KMS-11 (cell line): ENCODE data around the gene DHX34.

ENCODE experiments used
- H2AFZ ChIP-seq: fragments of 200-600 bp; sonication (generic); 2 replicates; pipeline ENCODE4 v1.6.1; 2016; ENCODE audit warnings: antibody characterized with exemption, mixed run types, low read depth
- H3K27ac ChIP-seq: fragments of 200-600 bp; sonication (generic); 2 replicates; pipeline ENCODE4 v1.6.1; 2016; ENCODE audit warnings: mild to moderate bottlenecking, mixed run types
- H3K27me3 ChIP-seq: fragments of 200-600 bp; sonication (generic); 2 replicates; pipeline ENCODE4 v1.6.1; 2017; ENCODE audit warnings: mild to moderate bottlenecking, low read depth, mixed run types, moderate library complexity; ENCODE audit not compliant: insufficient read depth
- H3K36me3 ChIP-seq: fragments of 200-600 bp; sonication (generic); 2 replicates; pipeline ENCODE4 v1.6.1; 2017; ENCODE audit warnings: mild to moderate bottlenecking, mixed run types; ENCODE audit not compliant: insufficient read depth
- H3K4me1 ChIP-seq: fragments of 200-600 bp; sonication (generic); 2 replicates; pipeline ENCODE4 v1.6.1; 2016; ENCODE audit warnings: mild to moderate bottlenecking, low read depth, mixed run types; ENCODE audit not compliant: poor library complexity, severe bottlenecking
- H3K4me2 ChIP-seq: fragments of 200-600 bp; sonication (generic); 2 replicates; pipeline ENCODE4 v1.7.0; 2016; ENCODE audit warnings: mild to moderate bottlenecking, mixed run types
- H3K4me3 ChIP-seq: fragments of 200-600 bp; sonication (generic); IDR thresholded peaks from 2 replicates; pipeline ENCODE4 v1.6.1; 2017; ENCODE audit warnings: low read depth, low read length, mixed read lengths; ENCODE audit not compliant: insufficient read depth
- H3K79me2 ChIP-seq: fragments of 200-600 bp; sonication (generic); 2 replicates; pipeline ENCODE4 v1.6.1; 2016; ENCODE audit warnings: low read depth, mixed run types; ENCODE audit not compliant: insufficient read depth
- H3K9ac ChIP-seq: fragments of 200-600 bp; sonication (generic); 2 replicates; pipeline ENCODE4 v1.6.1; 2016; ENCODE audit warnings: mild to moderate bottlenecking, mixed run types
- H4K20me1 ChIP-seq: fragments of 200-600 bp; sonication (generic); 2 replicates; pipeline ENCODE4 v1.6.1; 2016; ENCODE audit warnings: mild to moderate bottlenecking, mixed run types; ENCODE audit not compliant: insufficient read depth
- TF ChIP-seq, protein P1 (sequence below): fragments of 200-600 bp; sonication (generic); conservative IDR thresholded peaks from 2 replicates; pipeline ENCODE4 v1.6.1; 2017; ENCODE audit warnings: low read depth, mild to moderate bottlenecking, antibody characterized with exemption, low read length, moderate library complexity, mixed read lengths

DHX34 gene

DNA sequence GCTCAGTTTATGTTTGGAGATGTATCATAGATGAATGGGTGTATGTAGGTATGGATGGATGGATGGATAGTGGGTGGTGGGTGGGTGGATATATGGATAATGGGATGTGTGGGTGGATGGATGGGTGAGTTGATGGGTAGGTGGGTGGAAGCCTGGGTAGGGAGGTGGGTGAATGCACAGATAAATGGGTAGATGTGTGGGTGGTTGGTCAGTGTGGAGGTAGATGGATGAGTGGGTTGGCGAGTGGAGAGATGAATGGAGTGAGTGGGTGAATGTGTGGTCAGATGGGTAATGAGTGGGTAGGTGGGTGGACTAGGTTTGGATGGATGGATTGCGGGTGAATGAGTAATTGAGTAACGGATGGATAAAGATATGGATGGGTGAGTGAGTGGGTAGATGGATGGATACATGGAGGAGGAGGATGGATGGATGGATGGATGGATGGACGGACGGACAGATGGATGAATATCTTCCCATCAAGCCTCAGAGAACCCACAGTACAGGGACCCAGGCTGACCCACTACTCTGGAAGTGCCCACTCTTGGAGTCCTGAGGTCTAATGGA, 56.8 kb downstream of the DHX34 start:
- TF ChIP-seq, protein P1, sequence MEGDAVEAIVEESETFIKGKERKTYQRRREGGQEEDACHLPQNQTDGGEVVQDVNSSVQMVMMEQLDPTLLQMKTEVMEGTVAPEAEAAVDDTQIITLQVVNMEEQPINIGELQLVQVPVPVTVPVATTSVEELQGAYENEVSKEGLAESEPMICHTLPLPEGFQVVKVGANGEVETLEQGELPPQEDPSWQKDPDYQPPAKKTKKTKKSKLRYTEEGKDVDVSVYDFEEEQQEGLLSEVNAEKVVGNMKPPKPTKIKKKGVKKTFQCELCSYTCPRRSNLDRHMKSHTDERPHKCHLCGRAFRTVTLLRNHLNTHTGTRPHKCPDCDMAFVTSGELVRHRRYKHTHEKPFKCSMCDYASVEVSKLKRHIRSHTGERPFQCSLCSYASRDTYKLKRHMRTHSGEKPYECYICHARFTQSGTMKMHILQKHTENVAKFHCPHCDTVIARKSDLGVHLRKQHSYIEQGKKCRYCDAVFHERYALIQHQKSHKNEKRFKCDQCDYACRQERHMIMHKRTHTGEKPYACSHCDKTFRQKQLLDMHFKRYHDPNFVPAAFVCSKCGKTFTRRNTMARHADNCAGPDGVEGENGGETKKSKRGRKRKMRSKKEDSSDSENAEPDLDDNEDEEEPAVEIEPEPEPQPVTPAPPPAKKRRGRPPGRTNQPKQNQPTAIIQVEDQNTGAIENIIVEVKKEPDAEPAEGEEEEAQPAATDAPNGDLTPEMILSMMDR = no peak
- no peak overlapping the region for H3K27ac ChIP-seq
- H3K9ac ChIP-seq = no peak overlapping the region

DNA sequence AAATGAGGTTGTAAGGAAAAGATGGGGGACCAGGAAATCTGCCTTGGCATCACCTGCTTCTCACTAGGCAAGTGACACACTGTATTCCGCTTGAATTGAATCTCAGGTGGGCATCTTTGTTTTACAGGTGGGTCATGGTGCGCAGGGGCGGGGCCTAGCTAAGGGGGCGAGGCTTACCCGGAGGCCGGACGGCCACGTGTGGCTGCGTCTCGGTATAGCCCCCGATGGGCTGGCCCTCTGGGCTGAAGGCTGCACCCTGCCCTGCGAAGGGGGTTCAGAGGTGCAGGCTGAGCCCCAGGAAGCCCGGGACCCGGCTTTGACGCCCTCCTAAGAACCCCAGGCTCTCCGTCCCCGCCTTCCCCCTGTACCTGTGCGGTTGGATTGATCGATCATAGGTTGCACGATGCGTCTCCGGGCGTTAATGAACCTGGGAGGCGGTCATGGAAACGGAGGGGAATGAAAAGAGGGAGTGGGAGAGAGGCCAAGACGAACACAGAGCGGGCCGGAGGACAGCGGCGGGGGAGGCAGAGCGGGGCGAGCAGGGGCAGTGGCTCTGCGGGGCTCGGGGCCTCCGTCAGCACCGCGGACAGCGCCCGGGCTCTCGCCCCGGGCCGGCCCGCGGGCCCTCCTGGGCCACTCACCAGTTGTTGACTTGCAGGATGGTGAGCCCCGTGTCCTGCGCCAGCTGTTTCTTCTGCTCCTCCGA, 57.7 kb downstream of the DHX34 start:
- TF ChIP-seq, protein P1 = no peak
- no peak overlapping the region for H3K27ac ChIP-seq
- H4K20me1 ChIP-seq = no peaks in the 10 kb centered on the region
- H3K27me3 ChIP-seq = peaks cover 100% of the 10 kb centered on the region
- H3K4me1 ChIP-seq = no peaks in the 10 kb centered on the region
- no peak overlapping the region for H3K4me2 ChIP-seq
- no peaks in the 10 kb centered on the region for H3K79me2 ChIP-seq
- no peak overlapping the region for H2AFZ ChIP-seq
- no peak overlapping the region for H3K9ac ChIP-seq
- H3K36me3 ChIP-seq = no peaks in the 10 kb centered on the region
- no peak overlapping the region for H3K4me3 ChIP-seq

More for the DNA sequence above, 56.8 kb downstream of the DHX34 start:
- H4K20me1 ChIP-seq = no peaks in the 10 kb centered on the region
- H2AFZ ChIP-seq = no peak overlapping the region
- no peak overlapping the region for H3K4me2 ChIP-seq
- peaks cover 100% of the 10 kb centered on the region for H3K27me3 ChIP-seq
- H3K4me3 ChIP-seq = no peak overlapping the region
- no peaks in the 10 kb centered on the region for H3K79me2 ChIP-seq
- H3K4me1 ChIP-seq = no peaks in the 10 kb centered on the region
- H3K36me3 ChIP-seq = no peaks in the 10 kb centered on the region

DNA sequence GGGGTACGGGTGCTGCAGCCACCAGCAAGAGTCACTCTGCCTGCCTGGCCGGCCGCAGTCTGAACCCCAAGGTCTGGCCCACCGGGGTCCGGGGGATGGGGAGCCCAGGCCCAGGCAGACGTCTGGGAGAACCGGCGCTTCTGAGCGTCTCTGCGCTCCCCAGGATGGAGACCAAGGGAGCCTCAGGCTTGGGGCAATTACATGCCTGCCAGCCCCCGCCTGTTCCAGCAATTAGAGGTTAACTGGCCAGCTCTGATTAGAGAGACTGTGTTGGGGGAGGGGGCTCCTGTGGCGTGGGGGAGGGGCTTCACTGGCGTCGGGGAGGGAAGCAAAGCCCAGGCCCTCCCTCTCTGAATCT, 58.3 kb downstream of the DHX34 start:
- TF ChIP-seq, protein P1 = no peak
- Histone ChIP-seq H3K4me1 (no peaks in the 10 kb centered on the region), H3K4me3 (no peak overlapping the region), H3K36me3 (no peaks in the 10 kb centered on the region), H3K4me2 (no peak overlapping the region), H3K27ac (no peak overlapping the region), H4K20me1 (no peaks in the 10 kb centered on the region), H3K79me2 (no peaks in the 10 kb centered on the region), H3K9ac (no peak overlapping the region), H2AFZ (no peak overlapping the region), H3K27me3 (peaks cover 100% of the 10 kb centered on the region)

DNA sequence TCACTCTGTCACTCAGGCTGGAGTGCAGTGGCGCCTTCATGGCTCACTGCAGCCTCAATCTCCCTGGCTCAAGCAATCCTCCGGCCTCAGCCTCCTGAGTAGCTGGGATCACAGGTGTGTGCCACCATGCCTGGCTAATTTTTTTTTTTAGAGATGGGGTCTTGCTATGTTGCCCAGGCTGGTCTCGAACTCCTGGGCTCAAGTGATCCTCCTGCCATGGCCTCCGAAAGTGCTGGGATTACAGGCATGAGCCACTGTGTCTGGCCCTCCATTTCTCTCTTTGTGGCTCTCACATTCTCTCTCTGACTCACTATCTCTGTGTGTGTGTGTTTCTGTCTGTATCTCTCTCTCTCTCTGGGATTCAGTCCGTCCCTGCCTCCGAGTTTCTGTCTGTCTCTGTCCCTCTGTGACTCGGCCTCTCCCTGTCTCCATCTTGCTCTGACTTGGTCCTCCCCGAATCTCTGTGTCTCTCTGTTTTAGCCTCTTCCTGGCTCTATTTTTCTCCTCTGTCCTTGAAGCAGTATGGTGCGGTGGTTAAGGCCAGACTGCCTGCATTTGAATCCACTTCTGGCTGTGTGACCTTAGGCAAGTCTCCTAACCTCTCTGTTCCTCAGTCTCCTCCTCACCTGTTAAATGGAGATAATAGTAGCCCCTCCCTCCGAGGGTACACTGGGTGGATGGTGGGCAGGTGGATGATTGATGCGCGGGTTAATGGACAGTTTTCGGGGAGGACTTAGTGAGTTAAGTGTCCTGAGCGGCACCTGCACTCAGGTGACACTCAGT, 59.2 kb downstream of the DHX34 start:
- no peak overlapping the region for H3K27ac ChIP-seq
- H3K36me3 ChIP-seq = no peaks in the 10 kb centered on the region
- no peaks in the 10 kb centered on the region for H3K79me2 ChIP-seq
- H3K4me3 ChIP-seq = no peak overlapping the region
- no peak overlapping the region for H3K4me2 ChIP-seq
- no peak overlapping the region for H2AFZ ChIP-seq
- H4K20me1 ChIP-seq = no peaks in the 10 kb centered on the region
- no peak overlapping the region for H3K9ac ChIP-seq
- H3K4me1 ChIP-seq = no peaks in the 10 kb centered on the region
- peaks cover 100% of the 10 kb centered on the region for H3K27me3 ChIP-seq
- TF ChIP-seq, protein P1 = no peak
